ENCODE measurements around the gene WWOX.

GRCh38 chr16:78562111-78562510 is 462.7 kb downstream of the WWOX start:
- TF ChIP-seq, protein P1, sequence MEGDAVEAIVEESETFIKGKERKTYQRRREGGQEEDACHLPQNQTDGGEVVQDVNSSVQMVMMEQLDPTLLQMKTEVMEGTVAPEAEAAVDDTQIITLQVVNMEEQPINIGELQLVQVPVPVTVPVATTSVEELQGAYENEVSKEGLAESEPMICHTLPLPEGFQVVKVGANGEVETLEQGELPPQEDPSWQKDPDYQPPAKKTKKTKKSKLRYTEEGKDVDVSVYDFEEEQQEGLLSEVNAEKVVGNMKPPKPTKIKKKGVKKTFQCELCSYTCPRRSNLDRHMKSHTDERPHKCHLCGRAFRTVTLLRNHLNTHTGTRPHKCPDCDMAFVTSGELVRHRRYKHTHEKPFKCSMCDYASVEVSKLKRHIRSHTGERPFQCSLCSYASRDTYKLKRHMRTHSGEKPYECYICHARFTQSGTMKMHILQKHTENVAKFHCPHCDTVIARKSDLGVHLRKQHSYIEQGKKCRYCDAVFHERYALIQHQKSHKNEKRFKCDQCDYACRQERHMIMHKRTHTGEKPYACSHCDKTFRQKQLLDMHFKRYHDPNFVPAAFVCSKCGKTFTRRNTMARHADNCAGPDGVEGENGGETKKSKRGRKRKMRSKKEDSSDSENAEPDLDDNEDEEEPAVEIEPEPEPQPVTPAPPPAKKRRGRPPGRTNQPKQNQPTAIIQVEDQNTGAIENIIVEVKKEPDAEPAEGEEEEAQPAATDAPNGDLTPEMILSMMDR (IDR thresholded peaks at IDR 0.05): no peak
- TF ChIP-seq POLR2A (IDR thresholded peaks at IDR 0.05) (no peak), POLR2AphosphoS5 (IDR thresholded peaks at IDR 0.05) (no peak)
